GM10847 (cell line): ENCODE results near the gene ERFE.

Source experiments
- POLR2A ChIP-seq: IDR thresholded peaks from 2 replicates; pipeline ENCODE4 v1.6.1; 2011; ENCODE audit not compliant: insufficient read length; ENCODE audit errors: extremely low read depth

ERFE gene

GRCh38 chr2:238132463-238133450, 26.0 kb upstream of the ERFE start:
- TF ChIP-seq POLR2A: no peak

GRCh38 chr2:238133499-238134392, 25.0 kb upstream of the ERFE start:
- no peak for TF ChIP-seq POLR2A

- TF ChIP-seq POLR2A: no peak
Measured at GRCh38 chr2:238134393-238134785, 24.4 kb upstream of the ERFE start.

GRCh38 chr2:238135601-238136150, 23.1 kb upstream of the ERFE start:
- no peak for TF ChIP-seq POLR2A

- TF ChIP-seq POLR2A: no peak
Measured at GRCh38 chr2:238136820-238137537, 21.8 kb upstream of the ERFE start.

- TF ChIP-seq POLR2A: no peak
Measured at GRCh38 chr2:238137885-238138284, 20.9 kb upstream of the ERFE start.

- TF ChIP-seq POLR2A: no peak
Measured at GRCh38 chr2:238138331-238139195, 20.2 kb upstream of the ERFE start, which contains the start of gene KLHL30. KLHL30 (plus strand) TSS chr2:238138668; CDS start chr2:238140755, 2,087 bp downstream.

- no peak for TF ChIP-seq POLR2A
Measured at GRCh38 chr2:238139196-238140039, 19.4 kb upstream of the ERFE start.

- TF ChIP-seq POLR2A: no peak
Measured at GRCh38 chr2:238140040-238140439, 18.7 kb upstream of the ERFE start.

GRCh38 chr2:238140721-238141540, 17.8 kb upstream of the ERFE start:
- no peak for TF ChIP-seq POLR2A

- TF ChIP-seq POLR2A: no peak
Measured at GRCh38 chr2:238141541-238142318, 17.0 kb upstream of the ERFE start.
